GM12801 (cell line): ENCODE results near the gene TMEM108.

Source experiments
- CTCF ChIP-seq: IDR thresholded peaks from one replicate; pipeline ENCODE4 v1.5.1; 2011; ENCODE audit warnings: control low read depth; ENCODE audit not compliant: insufficient read length; ENCODE audit errors: extremely low read depth

TMEM108 gene

GRCh38 chr3:133169331-133170068 lies 131.3 kb downstream of the TMEM108 start:
- no peak for TF ChIP-seq CTCF

GRCh38 chr3:133171831-133172230 lies 133.6 kb downstream of the TMEM108 start:
- TF ChIP-seq CTCF, result no peak

- TF ChIP-seq CTCF, result no peak
Observed at GRCh38 chr3:133181392-133182150, 143.4 kb downstream of the TMEM108 start.

- TF ChIP-seq CTCF, result no peak
Observed at GRCh38 chr3:133187870-133188379, 149.7 kb downstream of the TMEM108 start.

- no peak for TF ChIP-seq CTCF
Observed at GRCh38 chr3:133188996-133189395, 150.8 kb downstream of the TMEM108 start.

- no peak for TF ChIP-seq CTCF
Observed at GRCh38 chr3:133189893-133190292, 151.7 kb downstream of the TMEM108 start.

- no peak for TF ChIP-seq CTCF
Observed at GRCh38 chr3:133191818-133192217, 153.6 kb downstream of the TMEM108 start.
